ENCODE results near the gene ZFP92.

The ZFP92 gene

DNA sequence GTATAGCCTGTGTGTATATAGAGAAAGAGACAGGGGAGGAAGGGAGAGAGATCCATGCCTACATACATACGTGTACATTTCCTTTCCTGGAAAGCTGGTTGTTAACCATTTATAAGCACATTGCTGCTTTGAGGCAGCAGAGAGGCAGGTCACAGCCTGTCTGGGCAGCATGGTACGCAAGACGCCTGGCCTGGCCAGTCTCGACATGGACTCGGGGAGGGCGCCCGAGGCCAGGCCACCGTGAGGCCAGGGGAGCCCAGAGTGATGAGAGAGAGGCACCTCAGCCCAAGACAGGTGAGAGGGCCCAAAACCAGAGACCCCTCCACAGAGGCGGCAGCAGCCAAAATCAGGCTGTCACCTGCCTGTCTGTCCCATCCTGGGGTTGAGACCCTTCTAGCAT lies 30.7 kb downstream of the ZFP92 start:
- Histone ChIP-seq H3K4me3 (ENCODE audit: low read depth, low read length) (no peak overlapping the region), H3K27ac (no peak overlapping the region), H3K36me3 (replicated peaks) (no peaks in the 10 kb centered on the region), H3K27me3 (replicated peaks) (no peaks in the 10 kb centered on the region)
- DNase-seq = no peak
- TF ChIP-seq, protein P1, sequence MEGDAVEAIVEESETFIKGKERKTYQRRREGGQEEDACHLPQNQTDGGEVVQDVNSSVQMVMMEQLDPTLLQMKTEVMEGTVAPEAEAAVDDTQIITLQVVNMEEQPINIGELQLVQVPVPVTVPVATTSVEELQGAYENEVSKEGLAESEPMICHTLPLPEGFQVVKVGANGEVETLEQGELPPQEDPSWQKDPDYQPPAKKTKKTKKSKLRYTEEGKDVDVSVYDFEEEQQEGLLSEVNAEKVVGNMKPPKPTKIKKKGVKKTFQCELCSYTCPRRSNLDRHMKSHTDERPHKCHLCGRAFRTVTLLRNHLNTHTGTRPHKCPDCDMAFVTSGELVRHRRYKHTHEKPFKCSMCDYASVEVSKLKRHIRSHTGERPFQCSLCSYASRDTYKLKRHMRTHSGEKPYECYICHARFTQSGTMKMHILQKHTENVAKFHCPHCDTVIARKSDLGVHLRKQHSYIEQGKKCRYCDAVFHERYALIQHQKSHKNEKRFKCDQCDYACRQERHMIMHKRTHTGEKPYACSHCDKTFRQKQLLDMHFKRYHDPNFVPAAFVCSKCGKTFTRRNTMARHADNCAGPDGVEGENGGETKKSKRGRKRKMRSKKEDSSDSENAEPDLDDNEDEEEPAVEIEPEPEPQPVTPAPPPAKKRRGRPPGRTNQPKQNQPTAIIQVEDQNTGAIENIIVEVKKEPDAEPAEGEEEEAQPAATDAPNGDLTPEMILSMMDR (IDR thresholded peaks at IDR 0.05; ENCODE audit: low read depth, low read length, missing control alignments) = no peak
- in situ Hi-C loops (cut with HindIII; ENCODE audit: low pct_ligation_motif_present, low sequenced_read_pairs) = no loop called here

DNA sequence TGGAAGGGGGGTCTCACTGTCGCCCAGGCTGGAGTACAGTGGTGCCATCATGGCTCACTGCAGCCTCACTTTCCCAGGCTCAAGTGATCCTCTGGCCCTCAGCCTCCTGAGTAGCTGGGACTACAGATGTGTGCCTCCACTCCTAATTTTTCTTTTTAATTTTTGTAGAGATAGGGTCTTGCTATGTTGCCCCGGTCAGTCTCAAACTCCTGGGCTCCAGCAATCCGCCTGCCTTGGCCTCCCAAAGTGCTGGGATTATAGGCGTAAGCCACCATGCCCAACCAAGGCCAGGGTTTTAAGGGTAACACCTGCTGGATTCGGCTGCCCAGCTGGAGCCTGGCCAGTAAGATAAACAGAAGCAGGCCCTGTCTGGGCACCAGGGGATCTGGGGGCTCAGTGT lies 31.2 kb downstream of the ZFP92 start:
- H3K27ac ChIP-seq = no peak overlapping the region
- TF ChIP-seq, protein P1 (IDR thresholded peaks at IDR 0.05; ENCODE audit: low read depth, low read length, missing control alignments) = no peak
- no peaks in the 10 kb centered on the region for H3K36me3 ChIP-seq (replicated peaks)
- in situ Hi-C loops (cut with HindIII; ENCODE audit: low pct_ligation_motif_present, low sequenced_read_pairs) = no loop called here
- H3K27me3 ChIP-seq (replicated peaks) = no peaks in the 10 kb centered on the region
- DNase-seq = no peak
- H3K4me3 ChIP-seq (ENCODE audit: low read depth, low read length) = no peak overlapping the region

- Histone ChIP-seq H3K27me3 (replicated peaks) (no peaks in the 10 kb centered on the region), H3K4me3 (ENCODE audit: low read depth, low read length) (no peak overlapping the region), H3K27ac (no peak overlapping the region), H3K36me3 (replicated peaks) (no peaks in the 10 kb centered on the region)
- in situ Hi-C loops (cut with HindIII; ENCODE audit: low pct_ligation_motif_present, low sequenced_read_pairs) = no loop called here
- no peak for DNase-seq
- TF ChIP-seq, protein P1 (IDR thresholded peaks at IDR 0.05; ENCODE audit: low read depth, low read length, missing control alignments) = no peak
Measured at GRCh38 chrX:153443476-153444332, 32.4 kb downstream of the ZFP92 start.

GRCh38 chrX:153444333-153445011 lies 33.2 kb downstream of the ZFP92 start:
- H3K27me3 ChIP-seq (replicated peaks) = no peaks in the 10 kb centered on the region
- no peak for DNase-seq
- no peak overlapping the region for H3K27ac ChIP-seq
- H3K36me3 ChIP-seq (replicated peaks) = no peaks in the 10 kb centered on the region
- in situ Hi-C loops (cut with HindIII; ENCODE audit: low pct_ligation_motif_present, low sequenced_read_pairs) = no loop called here
- TF ChIP-seq, protein P1 (IDR thresholded peaks at IDR 0.05; ENCODE audit: low read depth, low read length, missing control alignments) = no peak
- no peak overlapping the region for H3K4me3 ChIP-seq (ENCODE audit: low read depth, low read length)

- DNase-seq = no peak
- in situ Hi-C loops (cut with HindIII; ENCODE audit: low pct_ligation_motif_present, low sequenced_read_pairs) = no loop called here
Measured at GRCh38 chrX:153445106-153445855, 34.0 kb downstream of the ZFP92 start.

More at GRCh38 chrX:153445106-153445855, 34.0 kb downstream of the ZFP92 start:
- no peak overlapping the region for H3K27ac ChIP-seq
- no peaks in the 10 kb centered on the region for H3K36me3 ChIP-seq (replicated peaks)
- TF ChIP-seq, protein P1 (IDR thresholded peaks at IDR 0.05; ENCODE audit: low read depth, low read length, missing control alignments) = no peak
- no peak overlapping the region for H3K4me3 ChIP-seq (ENCODE audit: low read depth, low read length)
- H3K27me3 ChIP-seq (replicated peaks) = no peaks in the 10 kb centered on the region

All from brain microvascular endothelial cell (primary cell).